ENCODE data around the gene ZFHX2. TPM values are rescaled to one million over a fixed set of nuclear protein-coding genes. Genes with fewer than 3 reads are reported as not detected.

The ZFHX2 gene
- total and polyA plus RNA-seq, 2 of the 13 experiments (the other 11 are each of a cell fraction or from before 2014, with no cell fraction given): 0.17 to 0.44 TPM

DNA sequence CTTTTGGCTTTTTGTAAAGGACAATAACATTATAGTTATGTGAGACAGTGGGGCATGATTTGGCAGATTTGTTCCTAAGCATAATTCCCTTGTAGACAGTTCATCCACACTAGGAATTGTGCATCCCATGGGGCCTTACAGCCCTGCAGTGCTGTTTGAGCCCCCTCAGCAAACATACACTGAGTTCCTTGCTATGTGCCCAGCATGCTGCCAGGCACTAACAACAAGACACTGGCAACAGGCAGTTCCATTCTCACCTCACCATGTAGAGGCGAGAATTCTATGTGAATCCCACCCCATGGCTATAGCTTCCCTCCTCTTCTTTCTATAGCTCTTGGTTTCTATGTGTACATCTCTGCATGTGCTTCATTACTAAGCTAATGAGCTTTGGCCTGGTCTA is 6.4 kb upstream of the ZFHX2 start (continued):
- TF ChIP-seq CEBPB (IDR thresholded peaks at IDR 0.05; ENCODE audit: borderline replicate concordance, low read depth, low read length) (no peak), ZC3H13 (CRISPR knock-in tag; IDR thresholded peaks at IDR 0.05) (0 out of 2 replicates have a peak, but pooled peaks have one; percentile 40), ZNF747 (CRISPR knock-in tag; IDR thresholded peaks at IDR 0.05; ENCODE audit: borderline replicate concordance) (no peak), BRF2 (CRISPR knock-in tag; IDR thresholded peaks at IDR 0.05) (0 out of 2 replicates have a peak, but pooled peaks have one; percentile 32), ZNF550 (CRISPR knock-in tag; IDR thresholded peaks at IDR 0.05; ENCODE audit: borderline replicate concordance) (no peak), TARDBP (CRISPR knock-in tag; IDR thresholded peaks at IDR 0.05) (0 out of 2 replicates have a peak, but pooled peaks have one; percentile 17), ZNF383 (CRISPR knock-in tag; IDR thresholded peaks at IDR 0.05; ENCODE audit: borderline replicate concordance) (no peak), RNF2 (conservative IDR thresholded peaks at IDR 0.05; ENCODE audit: low read depth) (no peak), KLF16 (CRISPR knock-in tag; IDR thresholded peaks at IDR 0.05) (no peak), PAF1 (CRISPR knock-in tag; IDR thresholded peaks at IDR 0.05) (peak; percentile 67; the same call in 1 of the 2 replicates), ZNF878 (CRISPR knock-in tag; IDR thresholded peaks at IDR 0.05) (no peak), MIER3 (CRISPR knock-in tag; IDR thresholded peaks at IDR 0.05; ENCODE audit: borderline replicate concordance) (no peak), ZNF562 (CRISPR knock-in tag; IDR thresholded peaks at IDR 0.05; ENCODE audit: borderline replicate concordance) (peak; percentile 33; the same call in 1 of the 2 replicates), TIGD3 (CRISPR knock-in tag; IDR thresholded peaks at IDR 0.05; ENCODE audit: borderline replicate concordance) (no peak), PHF21A (CRISPR knock-in tag; IDR thresholded peaks at IDR 0.05) (no peak), ATM (IDR thresholded peaks at IDR 0.05; ENCODE audit: borderline replicate concordance) (no peak), ZMYM3 (CRISPR knock-in tag; IDR thresholded peaks at IDR 0.05) (no peak), KDM2A (CRISPR knock-in tag; IDR thresholded peaks at IDR 0.05; ENCODE audit: borderline replicate concordance, low read depth) (peak; percentile 45), GPN1 (CRISPR knock-in tag; IDR thresholded peaks at IDR 0.05; ENCODE audit: borderline replicate concordance) (no peak), ZFYVE20 (CRISPR knock-in tag; IDR thresholded peaks at IDR 0.05; ENCODE audit: borderline replicate concordance, low read depth) (no peak), ZSCAN9 (CRISPR knock-in tag; IDR thresholded peaks at IDR 0.05; ENCODE audit: borderline replicate concordance) (no peak), ZNF737 (CRISPR knock-in tag; IDR thresholded peaks at IDR 0.05; ENCODE audit: borderline replicate concordance) (0 out of 2 replicates have a peak, but pooled peaks have one; percentile 13), RBM39 (IDR thresholded peaks at IDR 0.05; ENCODE audit: low read depth, low read length, poor library complexity, severe bottlenecking) (no peak), ZNF749 (CRISPR knock-in tag; IDR thresholded peaks at IDR 0.05; ENCODE audit: borderline replicate concordance) (0 out of 2 replicates have a peak, but pooled peaks have one; percentile 24), FOXA1 (IDR thresholded peaks at IDR 0.05) (no peak), FOXA1 (CRISPR knock-in tag; IDR thresholded peaks at IDR 0.05) (no peak), SIN3B (IDR thresholded peaks at IDR 0.05; ENCODE audit: low read length) (no peak)
- TF ChIP-seq, protein P1, sequence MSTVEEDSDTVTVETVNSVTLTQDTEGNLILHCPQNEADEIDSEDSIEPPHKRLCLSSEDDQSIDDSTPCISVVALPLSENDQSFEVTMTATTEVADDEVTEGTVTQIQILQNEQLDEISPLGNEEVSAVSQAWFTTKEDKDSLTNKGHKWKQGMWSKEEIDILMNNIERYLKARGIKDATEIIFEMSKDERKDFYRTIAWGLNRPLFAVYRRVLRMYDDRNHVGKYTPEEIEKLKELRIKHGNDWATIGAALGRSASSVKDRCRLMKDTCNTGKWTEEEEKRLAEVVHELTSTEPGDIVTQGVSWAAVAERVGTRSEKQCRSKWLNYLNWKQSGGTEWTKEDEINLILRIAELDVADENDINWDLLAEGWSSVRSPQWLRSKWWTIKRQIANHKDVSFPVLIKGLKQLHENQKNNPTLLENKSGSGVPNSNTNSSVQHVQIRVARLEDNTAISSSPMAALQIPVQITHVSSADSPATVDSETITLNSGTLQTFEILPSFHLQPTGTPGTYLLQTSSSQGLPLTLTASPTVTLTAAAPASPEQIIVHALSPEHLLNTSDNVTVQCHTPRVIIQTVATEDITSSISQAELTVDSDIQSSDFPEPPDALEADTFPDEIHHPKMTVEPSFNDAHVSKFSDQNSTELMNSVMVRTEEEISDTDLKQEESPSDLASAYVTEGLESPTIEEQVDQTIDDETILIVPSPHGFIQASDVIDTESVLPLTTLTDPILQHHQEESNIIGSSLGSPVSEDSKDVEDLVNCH (CRISPR knock-in tag; IDR thresholded peaks at IDR 0.05): no peak

Data from HepG2 (cell line).